ENCODE data around the gene MED28. TPM values are rescaled to one million over a fixed set of nuclear protein-coding genes. Genes with fewer than 3 reads are reported as not detected.

The MED28 gene
- total and polyA plus RNA-seq, 2 of the 4 experiments (the other 2 are of a cell fraction), result 8.8 to 9.3 TPM

DNA sequence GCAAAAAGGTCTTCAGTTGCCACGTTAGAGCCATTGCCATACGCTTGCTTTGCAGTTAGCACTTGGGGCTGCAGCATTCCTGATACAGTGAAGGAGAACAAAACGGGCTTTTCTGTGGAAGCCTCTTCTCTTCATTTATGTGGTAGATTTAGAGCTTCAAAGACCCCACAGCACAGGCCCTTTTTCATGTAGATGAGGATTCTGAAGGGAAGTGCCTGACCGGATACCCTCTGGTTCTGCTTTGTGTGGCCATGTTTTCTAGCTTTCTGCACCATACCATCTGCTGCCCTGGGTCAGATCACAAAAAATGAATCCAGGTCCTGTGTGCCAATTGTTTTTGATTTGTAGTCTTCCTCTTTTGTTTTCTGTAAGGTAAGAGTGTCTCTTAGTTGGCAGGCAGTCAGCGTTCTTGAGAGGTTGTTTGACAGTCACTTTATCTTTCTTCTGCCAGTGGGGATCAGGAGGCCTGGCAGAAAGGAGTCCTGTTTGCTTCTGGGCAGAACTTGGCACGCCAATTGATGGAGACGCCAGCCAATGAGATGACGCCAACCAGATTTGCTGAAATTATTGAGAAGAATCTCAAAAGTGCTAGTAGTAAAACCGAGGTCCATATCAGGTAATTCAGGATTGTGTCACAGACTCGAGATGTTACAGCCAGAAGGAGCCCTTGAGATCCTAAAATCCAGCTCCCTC is 29.8 kb upstream of the MED28 start:
- DNase-seq (no peak), ATAC-seq (ENCODE audit: low read depth) (no peak)
- H3K18ac ChIP-seq (ENCODE audit: low read depth, low read length), result no peak overlapping the region
- H2BK20ac ChIP-seq (ENCODE audit: low read depth, low read length), result no peak overlapping the region
- dilution Hi-C loops (cut with HindIII; ENCODE audit: low sequenced_read_pairs, unreplicated experiment) (no loop called here), in situ Hi-C loops (cut with MboI; ENCODE audit: low sequenced_read_pairs) (loop anchor here (5.0 to 25.0 kb wide), 3 partner anchors 33 to 428 kb away; partner anchors contain the start of genes DCAF16, LCORL and NCAPG), intact Hi-C loops (cut with micrococcal nuclease) (no loop called here)
- H3K23ac ChIP-seq (ENCODE audit: low read depth, low read length), result no peak overlapping the region
- no peaks in the 10 kb centered on the region for H3K27me3 ChIP-seq (ENCODE audit: control insufficient read depth, insufficient read depth, low read length)
- no peaks in the 10 kb centered on the region for H3K9me3 ChIP-seq (ENCODE audit: control insufficient read depth, insufficient read depth, low read length)
- no peaks in the 10 kb centered on the region; a peak in 1 of 4 replicates for H3K79me1 ChIP-seq (ENCODE audit: low read depth in 1 of 2, low read length in 2 of 2)
- no peaks in the 10 kb centered on the region; the same call in 1 of the 2 replicates for H4K20me1 ChIP-seq (ENCODE audit: insufficient read depth, low read length)
- H2BK15ac ChIP-seq (ENCODE audit: low read depth, low read length), result no peak overlapping the region
- H3K9me1 ChIP-seq (ENCODE audit: insufficient read depth, low read length), result no peaks in the 10 kb centered on the region; the same call in 1 of the 2 replicates
- no peak overlapping the region for H3K9ac ChIP-seq (ENCODE audit: low read depth, low read length)
- no TSS peak for BruUV-seq (replicated peaks)
- H3K4me1 ChIP-seq (ENCODE audit: control insufficient read depth, insufficient read depth, low read length), result no peaks in the 10 kb centered on the region
- WGBS, 2 experiments (ENCODE audit: extremely low coverage in 2 of 2, insufficient read length in 1 of 2), result 100% methylated on average over 2 of the region's 10 CpGs; no CpG with 5 or more reads in 1 of the 2 experiments
- no peak for TF ChIP-seq MXI1 (IDR thresholded peaks at IDR 0.05; ENCODE audit: borderline replicate concordance, low read depth, low read length)
- TF ChIP-seq BHLHE40 (IDR thresholded peaks at IDR 0.05; ENCODE audit: low read depth, low read length), result no peak
- TF ChIP-seq, protein P1, sequence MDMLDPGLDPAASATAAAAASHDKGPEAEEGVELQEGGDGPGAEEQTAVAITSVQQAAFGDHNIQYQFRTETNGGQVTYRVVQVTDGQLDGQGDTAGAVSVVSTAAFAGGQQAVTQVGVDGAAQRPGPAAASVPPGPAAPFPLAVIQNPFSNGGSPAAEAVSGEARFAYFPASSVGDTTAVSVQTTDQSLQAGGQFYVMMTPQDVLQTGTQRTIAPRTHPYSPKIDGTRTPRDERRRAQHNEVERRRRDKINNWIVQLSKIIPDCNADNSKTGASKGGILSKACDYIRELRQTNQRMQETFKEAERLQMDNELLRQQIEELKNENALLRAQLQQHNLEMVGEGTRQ (IDR thresholded peaks at IDR 0.05; ENCODE audit: low read depth, low read length), result no peak
- no peak for TF ChIP-seq CEBPB (IDR thresholded peaks at IDR 0.05; ENCODE audit: low read depth, low read length)
- TF ChIP-seq, protein P2, sequence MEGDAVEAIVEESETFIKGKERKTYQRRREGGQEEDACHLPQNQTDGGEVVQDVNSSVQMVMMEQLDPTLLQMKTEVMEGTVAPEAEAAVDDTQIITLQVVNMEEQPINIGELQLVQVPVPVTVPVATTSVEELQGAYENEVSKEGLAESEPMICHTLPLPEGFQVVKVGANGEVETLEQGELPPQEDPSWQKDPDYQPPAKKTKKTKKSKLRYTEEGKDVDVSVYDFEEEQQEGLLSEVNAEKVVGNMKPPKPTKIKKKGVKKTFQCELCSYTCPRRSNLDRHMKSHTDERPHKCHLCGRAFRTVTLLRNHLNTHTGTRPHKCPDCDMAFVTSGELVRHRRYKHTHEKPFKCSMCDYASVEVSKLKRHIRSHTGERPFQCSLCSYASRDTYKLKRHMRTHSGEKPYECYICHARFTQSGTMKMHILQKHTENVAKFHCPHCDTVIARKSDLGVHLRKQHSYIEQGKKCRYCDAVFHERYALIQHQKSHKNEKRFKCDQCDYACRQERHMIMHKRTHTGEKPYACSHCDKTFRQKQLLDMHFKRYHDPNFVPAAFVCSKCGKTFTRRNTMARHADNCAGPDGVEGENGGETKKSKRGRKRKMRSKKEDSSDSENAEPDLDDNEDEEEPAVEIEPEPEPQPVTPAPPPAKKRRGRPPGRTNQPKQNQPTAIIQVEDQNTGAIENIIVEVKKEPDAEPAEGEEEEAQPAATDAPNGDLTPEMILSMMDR (conservative IDR thresholded peaks at IDR 0.05; ENCODE audit: low read depth, low read length), result no peak
- no peak for TF ChIP-seq POLR2A (IDR thresholded peaks at IDR 0.05; ENCODE audit: low read depth, low read length)
- H3K56ac ChIP-seq (ENCODE audit: extremely low read depth, insufficient read depth, low read length), result no peak overlapping the region
- peaks cover 31% of the 10 kb centered on the region for H3K36me3 ChIP-seq (ENCODE audit: control insufficient read depth, insufficient read depth, low read length)
- no peak overlapping the region for H4K8ac ChIP-seq (ENCODE audit: low read depth in 2 of 2, low read length in 2 of 2)
- no peak overlapping the region for H4K91ac ChIP-seq (ENCODE audit: insufficient read depth, low read depth, low read length)
- no peak overlapping the region for H3K27ac ChIP-seq (ENCODE audit: insufficient read depth, low read length)
- no peak overlapping the region for H3K4ac ChIP-seq (ENCODE audit: low read depth, low read length)
- no peak overlapping the region for H4K5ac ChIP-seq (ENCODE audit: low read depth, low read length)
- H2AK5ac ChIP-seq (ENCODE audit: low read depth, low read length), result no peak overlapping the region
- ChIA-PET CTCF (interaction anchor here (0.6 kb wide), 1 partner anchor 85 kb away, joined by 3 read pairs; no protein-coding TSS in a partner anchor), POLR2A (ENCODE audit: unreplicated experiment) (no interaction called here)
- H2AFZ ChIP-seq (replicated peaks; ENCODE audit: low read length, poor library complexity), result no peak overlapping the region
- H3K14ac ChIP-seq (replicated peaks; ENCODE audit: low read depth, low read length), result no peak overlapping the region
- H3K4me2 ChIP-seq (ENCODE audit: low read depth, low read length), result no peak overlapping the region
- no peak overlapping the region for H2AK9ac ChIP-seq (replicated peaks; ENCODE audit: low read depth, low read length, poor library complexity)
- no peak overlapping the region for H2BK120ac ChIP-seq (ENCODE audit: low read depth, low read length)
- no peak overlapping the region for H2BK5ac ChIP-seq (ENCODE audit: low read depth, low read length, poor library complexity, severe bottlenecking)
- no peak overlapping the region for H3K4me3 ChIP-seq (ENCODE audit: insufficient read depth, low read depth, low read length)
